Calu3 (cell line): ENCODE data around the gene TFF1. TPM values are rescaled to one million over a fixed set of nuclear protein-coding genes. Genes with fewer than 3 reads are reported as not detected.

Source experiments
- BruUV-seq: library from RNA; stranded (reverse); fragments of 400-500 nt; replicated peaks from 2 replicates; lab custom pipeline; 2021; lab: Mats Ljungman, UMichigan
- CTCF ChIA-PET: fragments of 300-600 bp; sonication (Branson Sonifier 250); formaldehyde crosslinking; loops from one replicate; lab custom pipeline; 2022; ENCODE audit warnings: antibody characterized with exemption; lab: Charles Lee
- DNase-seq: peaks from one replicate; pipeline ENCODE4 v3.0.0; 2022
- H3K27ac Mint-ChIP-seq: one replicate; pipeline ENCODE4 v1.8.0; 2022; ENCODE audit warnings: mixed read lengths; ENCODE audit not compliant: unreplicated experiment
- H3K27me3 Mint-ChIP-seq: one replicate; pipeline ENCODE4 v1.8.0; 2022; ENCODE audit warnings: mixed read lengths; ENCODE audit not compliant: unreplicated experiment
- H3K36me3 Mint-ChIP-seq: one replicate; pipeline ENCODE4 v1.8.0; 2022; ENCODE audit warnings: mild to moderate bottlenecking, moderate library complexity, mixed read lengths; ENCODE audit not compliant: insufficient read depth, unreplicated experiment
- H3K4me1 Mint-ChIP-seq: one replicate; pipeline ENCODE4 v1.8.0; 2022; ENCODE audit warnings: mild to moderate bottlenecking, low read depth, mixed read lengths; ENCODE audit not compliant: unreplicated experiment
- H3K4me3 Mint-ChIP-seq: one replicate; pipeline ENCODE4 v1.8.0; 2022; ENCODE audit warnings: mild to moderate bottlenecking, low read depth, moderate library complexity, mixed read lengths; ENCODE audit not compliant: unreplicated experiment
- H3K9me3 Mint-ChIP-seq: one replicate; pipeline ENCODE4 v1.8.0; 2022; ENCODE audit warnings: low read depth, mixed read lengths; ENCODE audit not compliant: unreplicated experiment
- CTCF ChIP-seq: fragments of 200-600 bp; IDR thresholded peaks from one replicate; pipeline ENCODE4 v1.8.0; 2022; ENCODE audit warnings: antibody characterized with exemption; ENCODE audit not compliant: unreplicated experiment
- intact Hi-C: fragments of 100-400 bp; cut with micrococcal nuclease; formaldehyde crosslinking; loops from one replicate; pipeline ENCODE4 v1.10.0; 2022; ENCODE audit not compliant: unreplicated experiment
- total RNA-seq: library from RNA; stranded (reverse); gene quantifications from 2 replicates; pipeline ENCODE4 v1.2.3, GENCODE V29; 2022

The TFF1 gene
- total RNA-seq, 1 experiment from 2014 or later: not detected

GRCh38 chr21:42382915-42383314 is 16.6 kb upstream of the TFF1 start:
- Mint-ChIP-seq H3K27ac (no peak overlapping the region), H3K9me3 (no peaks in the 10 kb centered on the region), H3K27me3 (no peaks in the 10 kb centered on the region), H3K36me3 (no peaks in the 10 kb centered on the region), H3K4me3 (no peak overlapping the region), H3K4me1 (peaks cover 28% of the 10 kb centered on the region)
- TF ChIP-seq CTCF: no peak
- BruUV-seq: no TSS peak
- DNase-seq: no peak
- intact Hi-C loops: loop anchor here (10.0 kb wide), 1 partner anchor 52 kb away; no protein-coding TSS in a partner anchor
- CTCF ChIA-PET: no interaction called here

GRCh38 chr21:42381347-42381984 is 15.1 kb upstream of the TFF1 start:
- Mint-ChIP-seq H3K27me3 (no peaks in the 10 kb centered on the region), H3K27ac (no peak overlapping the region), H3K4me1 (peaks cover 17% of the 10 kb centered on the region), H3K4me3 (no peak overlapping the region), H3K36me3 (no peaks in the 10 kb centered on the region), H3K9me3 (no peaks in the 10 kb centered on the region)
- CTCF ChIA-PET: interaction anchor here (0.8 to 1.2 kb wide), 2 partner anchors 28 to 72 kb away, joined by 3 read pairs; no protein-coding TSS in a partner anchor
- DNase-seq: peak; percentile 65
- BruUV-seq: no TSS peak
- intact Hi-C loops: loop anchor here (1.0 to 10.0 kb wide), 2 partner anchors 53 to 69 kb away; no protein-coding TSS in a partner anchor
- peak; percentile 78 for TF ChIP-seq CTCF

- intact Hi-C loops: loop anchor here (10.0 kb wide), 1 partner anchor 55 kb away; no protein-coding TSS in a partner anchor
- Mint-ChIP-seq H3K4me1 (peaks cover 7% of the 10 kb centered on the region), H3K36me3 (no peaks in the 10 kb centered on the region), H3K27me3 (no peaks in the 10 kb centered on the region), H3K4me3 (no peak overlapping the region), H3K27ac (no peak overlapping the region), H3K9me3 (no peaks in the 10 kb centered on the region)
- TF ChIP-seq CTCF: no peak
- CTCF ChIA-PET: no interaction called here
- no peak for DNase-seq
- BruUV-seq: no TSS peak
Measured at GRCh38 chr21:42379426-42380215, 13.3 kb upstream of the TFF1 start.

- H3K4me1 Mint-ChIP-seq: peaks cover 7% of the 10 kb centered on the region
- no peaks in the 10 kb centered on the region for H3K9me3 Mint-ChIP-seq
- intact Hi-C loops: no loop called here
- no TSS peak for BruUV-seq
- H3K36me3 Mint-ChIP-seq: no peaks in the 10 kb centered on the region
- H3K27ac Mint-ChIP-seq: no peak overlapping the region
- no peak for TF ChIP-seq CTCF
- no peak overlapping the region for H3K4me3 Mint-ChIP-seq
- no peak for DNase-seq
- no peaks in the 10 kb centered on the region for H3K27me3 Mint-ChIP-seq
- CTCF ChIA-PET: no interaction called here
Measured at GRCh38 chr21:42378418-42378817, 12.1 kb upstream of the TFF1 start.
